ENCODE results near the gene ARHGAP25.

DNA sequence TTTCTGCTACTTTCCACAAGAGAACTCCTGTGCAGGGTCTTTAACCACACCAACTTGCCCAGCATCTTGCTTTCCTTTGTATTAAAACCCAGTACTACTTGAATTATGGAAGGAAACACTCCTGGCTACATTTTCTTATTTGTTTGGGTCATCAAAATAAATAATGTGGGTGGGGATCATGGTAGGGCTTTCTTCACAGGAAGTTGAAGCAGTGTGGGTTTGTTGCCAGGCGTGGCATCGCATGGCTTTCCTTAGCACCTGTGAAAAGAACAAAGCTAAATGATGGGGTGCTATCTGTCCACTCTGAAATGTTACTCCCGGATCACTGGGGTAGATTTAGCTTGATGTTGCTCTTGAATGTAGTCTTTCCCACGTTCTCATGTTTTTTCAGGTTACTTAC is 18.7 kb downstream of the ARHGAP25 start:
- TF ChIP-seq EZH2phosphoT487 (IDR thresholded peaks at IDR 0.05) = no peak
- TF ChIP-seq, protein P1, sequence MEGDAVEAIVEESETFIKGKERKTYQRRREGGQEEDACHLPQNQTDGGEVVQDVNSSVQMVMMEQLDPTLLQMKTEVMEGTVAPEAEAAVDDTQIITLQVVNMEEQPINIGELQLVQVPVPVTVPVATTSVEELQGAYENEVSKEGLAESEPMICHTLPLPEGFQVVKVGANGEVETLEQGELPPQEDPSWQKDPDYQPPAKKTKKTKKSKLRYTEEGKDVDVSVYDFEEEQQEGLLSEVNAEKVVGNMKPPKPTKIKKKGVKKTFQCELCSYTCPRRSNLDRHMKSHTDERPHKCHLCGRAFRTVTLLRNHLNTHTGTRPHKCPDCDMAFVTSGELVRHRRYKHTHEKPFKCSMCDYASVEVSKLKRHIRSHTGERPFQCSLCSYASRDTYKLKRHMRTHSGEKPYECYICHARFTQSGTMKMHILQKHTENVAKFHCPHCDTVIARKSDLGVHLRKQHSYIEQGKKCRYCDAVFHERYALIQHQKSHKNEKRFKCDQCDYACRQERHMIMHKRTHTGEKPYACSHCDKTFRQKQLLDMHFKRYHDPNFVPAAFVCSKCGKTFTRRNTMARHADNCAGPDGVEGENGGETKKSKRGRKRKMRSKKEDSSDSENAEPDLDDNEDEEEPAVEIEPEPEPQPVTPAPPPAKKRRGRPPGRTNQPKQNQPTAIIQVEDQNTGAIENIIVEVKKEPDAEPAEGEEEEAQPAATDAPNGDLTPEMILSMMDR (IDR thresholded peaks at IDR 0.05) = no peak
